K562 (cell line): ENCODE results near the gene ICAM1. TPM values are rescaled to one million over a fixed set of nuclear protein-coding genes. Genes with fewer than 3 reads are reported as not detected.

Experiments used
- CBFA2T3 ChIP-seq: fragments of 450-650 bp; IDR thresholded peaks from 2 replicates; pipeline ENCODE4 v1.6.1; 2017
- FOXA3 ChIP-seq, 2 experiments: fragments of 450-650 bp in 1 of 2; sonication (generic) in 1 of 2; formaldehyde crosslinking; IDR thresholded peaks in 1 of 2; conservative IDR thresholded peaks in 1 of 2; 2 replicates each; pipeline versions ENCODE4 v1.4.0 to v1.8.0; 2020 to 2022; ENCODE audit warnings: mild to moderate bottlenecking in 2 of 2, missing genetic modification reagents in 1 of 2
- GTF2E2 ChIP-seq: fragments of 200-800 bp; sonication (Bioruptor generic); IDR thresholded peaks from 2 replicates; pipeline ENCODE4 v1.6.1; 2016; ENCODE audit warnings: missing genetic modification characterization, missing compliant biosample characterization
- KDM4B ChIP-seq, 2 experiments: fragments of 450-650 bp in 1 of 2; sonication (generic) in 1 of 2; IDR thresholded peaks; 2 replicates each; pipeline ENCODE4 v1.6.1; 2016 to 2017; ENCODE audit warnings: borderline replicate concordance in 2 of 2, antibody characterized with exemption in 1 of 2, low read depth in 1 of 2, mild to moderate bottlenecking in 1 of 2
- MXI1 ChIP-seq: IDR thresholded peaks from 2 replicates; pipeline ENCODE4 v1.6.1; 2011; ENCODE audit warnings: low read depth, mild to moderate bottlenecking, improper control_type of control experiment, low read length
- NR1H2 ChIP-seq: sonication (generic); formaldehyde crosslinking; IDR thresholded peaks from 2 replicates; pipeline ENCODE4 v1.4.0; 2020; ENCODE audit warnings: mild to moderate bottlenecking, missing genetic modification reagents
- SIX5 ChIP-seq, 2 experiments: IDR thresholded peaks; 2 replicates each; pipeline ENCODE4 v1.6.1; 2011; ENCODE audit warnings: low read length in 2 of 2, borderline replicate concordance in 1 of 2, low read depth in 1 of 2, mild to moderate bottlenecking in 1 of 2, moderate library complexity in 1 of 2; ENCODE audit not compliant: insufficient read depth in 1 of 2
- ZFP1 ChIP-seq: fragments of 450-650 bp; formaldehyde crosslinking; IDR thresholded peaks from 2 replicates; pipeline ENCODE4 v1.4.0; 2020; ENCODE audit warnings: mild to moderate bottlenecking, mixed read lengths
- ZNF282 ChIP-seq: sonication (generic); formaldehyde crosslinking; IDR thresholded peaks from 2 replicates; pipeline ENCODE4 v1.8.1; 2023; ENCODE audit warnings: missing genetic modification reagents
- polyA plus RNA-seq, 8 experiments: library from polyadenylated mRNA; depleted of rRNA in 4 of 8; stranded (reverse) in 5 of 8; unstranded in 3 of 8; fragments of >200 nt; fragmentation: Nextera tagmentation in 2 of 8; fragmentation: Illumina TruSeq in 1 of 8; extraction: Ambion mirVana in 2 of 8; extraction: Trizol in 1 of 8; gene quantifications; 2 replicates each; pipeline versions ENCODE4 v1.2.1 to v1.2.3, GENCODE V29; 2011 to 2014; ENCODE audit warnings: inconsistent platforms in 1 of 8, missing spikeins in 1 of 8
- total RNA-seq, 7 experiments: library from RNA; depleted of rRNA in 6 of 7; stranded (reverse); fragments of >200 nt in 6 of 7; fragmentation: Illumina TruSeq in 2 of 7; extraction: Trizol in 2 of 7; gene quantifications; 2 replicates each; pipeline versions ENCODE4 v1.2.1 to v1.2.3, GENCODE V29; 2011 to 2021; ENCODE audit warnings: low replicate concordance in 1 of 7
- TF ChIP-seq, protein P1 (sequence below), 2 experiments: fragments of 450-650 bp; IDR thresholded peaks; 2 replicates each; pipeline ENCODE4 v1.6.1; 2016; ENCODE audit warnings: mild to moderate bottlenecking in 2 of 2, borderline replicate concordance in 1 of 2, low read depth in 1 of 2, moderate library complexity in 1 of 2
- TF ChIP-seq, protein P2 (sequence below): fragments of 450-650 bp; conservative IDR thresholded peaks from 2 replicates; pipeline ENCODE4 v1.6.1; 2016; ENCODE audit warnings: missing genetic modification characterization, low read depth, mild to moderate bottlenecking, control low read depth, missing compliant biosample characterization
- TF ChIP-seq, protein P3 (sequence below): sonication (generic); formaldehyde crosslinking; IDR thresholded peaks from 2 replicates; pipeline ENCODE4 v1.8.0; 2022; ENCODE audit warnings: mild to moderate bottlenecking, missing genetic modification reagents
- TF ChIP-seq, protein P4 (sequence below): IDR thresholded peaks from 3 replicates; pipeline ENCODE4 v1.6.1; 2011; ENCODE audit warnings: borderline replicate concordance, mild to moderate bottlenecking; ENCODE audit not compliant: insufficient read length, insufficient read depth

ICAM1 gene
- total and polyA plus RNA-seq, 9 of the 15 experiments (the other 6 are each of a cell fraction or from before 2014, with no cell fraction given) = 2.3 to 24.4 (median 13.4) TPM

DNA sequence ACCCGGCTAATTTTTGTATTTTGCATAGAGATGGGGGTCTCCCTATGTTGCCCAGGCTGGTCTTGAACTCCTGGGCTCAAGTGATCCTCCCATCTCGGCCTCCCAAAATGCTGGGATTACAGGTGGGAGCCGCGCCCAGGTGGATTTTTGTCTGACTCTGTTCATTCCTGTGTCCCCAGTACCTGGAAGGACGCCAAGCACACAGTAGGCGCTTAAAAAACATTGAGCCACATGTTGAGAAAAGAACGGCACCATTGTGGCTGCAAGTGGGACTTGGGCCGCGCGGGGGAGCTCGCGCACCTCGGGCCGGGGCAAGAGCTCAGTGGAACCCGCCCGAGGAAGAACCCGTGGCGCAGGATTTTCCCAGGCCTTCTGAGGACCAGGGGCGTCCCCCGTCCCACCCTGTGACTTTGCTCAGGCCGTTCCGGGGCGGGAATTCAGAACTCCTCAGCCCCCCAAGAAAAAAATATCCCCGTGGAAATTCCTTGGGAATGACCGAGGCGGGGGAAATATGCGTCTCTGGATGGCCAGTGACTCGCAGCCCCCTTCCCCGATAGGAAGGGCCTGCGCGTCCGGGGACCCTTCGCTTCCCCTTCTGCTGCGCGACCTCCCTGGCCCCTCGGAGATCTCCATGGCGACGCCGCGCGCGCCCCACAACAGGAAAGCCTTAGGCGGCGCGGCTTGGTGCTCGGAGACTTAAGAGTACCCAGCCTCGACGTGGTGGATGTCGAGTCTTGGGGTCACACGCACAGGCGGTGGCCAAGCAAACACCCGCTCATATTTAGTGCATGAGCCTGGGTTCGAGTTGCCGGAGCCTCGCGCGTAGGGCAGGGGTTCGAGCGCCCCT, 1.4 kb upstream of the ICAM1 start (continued):
- TF ChIP-seq, protein P1, sequence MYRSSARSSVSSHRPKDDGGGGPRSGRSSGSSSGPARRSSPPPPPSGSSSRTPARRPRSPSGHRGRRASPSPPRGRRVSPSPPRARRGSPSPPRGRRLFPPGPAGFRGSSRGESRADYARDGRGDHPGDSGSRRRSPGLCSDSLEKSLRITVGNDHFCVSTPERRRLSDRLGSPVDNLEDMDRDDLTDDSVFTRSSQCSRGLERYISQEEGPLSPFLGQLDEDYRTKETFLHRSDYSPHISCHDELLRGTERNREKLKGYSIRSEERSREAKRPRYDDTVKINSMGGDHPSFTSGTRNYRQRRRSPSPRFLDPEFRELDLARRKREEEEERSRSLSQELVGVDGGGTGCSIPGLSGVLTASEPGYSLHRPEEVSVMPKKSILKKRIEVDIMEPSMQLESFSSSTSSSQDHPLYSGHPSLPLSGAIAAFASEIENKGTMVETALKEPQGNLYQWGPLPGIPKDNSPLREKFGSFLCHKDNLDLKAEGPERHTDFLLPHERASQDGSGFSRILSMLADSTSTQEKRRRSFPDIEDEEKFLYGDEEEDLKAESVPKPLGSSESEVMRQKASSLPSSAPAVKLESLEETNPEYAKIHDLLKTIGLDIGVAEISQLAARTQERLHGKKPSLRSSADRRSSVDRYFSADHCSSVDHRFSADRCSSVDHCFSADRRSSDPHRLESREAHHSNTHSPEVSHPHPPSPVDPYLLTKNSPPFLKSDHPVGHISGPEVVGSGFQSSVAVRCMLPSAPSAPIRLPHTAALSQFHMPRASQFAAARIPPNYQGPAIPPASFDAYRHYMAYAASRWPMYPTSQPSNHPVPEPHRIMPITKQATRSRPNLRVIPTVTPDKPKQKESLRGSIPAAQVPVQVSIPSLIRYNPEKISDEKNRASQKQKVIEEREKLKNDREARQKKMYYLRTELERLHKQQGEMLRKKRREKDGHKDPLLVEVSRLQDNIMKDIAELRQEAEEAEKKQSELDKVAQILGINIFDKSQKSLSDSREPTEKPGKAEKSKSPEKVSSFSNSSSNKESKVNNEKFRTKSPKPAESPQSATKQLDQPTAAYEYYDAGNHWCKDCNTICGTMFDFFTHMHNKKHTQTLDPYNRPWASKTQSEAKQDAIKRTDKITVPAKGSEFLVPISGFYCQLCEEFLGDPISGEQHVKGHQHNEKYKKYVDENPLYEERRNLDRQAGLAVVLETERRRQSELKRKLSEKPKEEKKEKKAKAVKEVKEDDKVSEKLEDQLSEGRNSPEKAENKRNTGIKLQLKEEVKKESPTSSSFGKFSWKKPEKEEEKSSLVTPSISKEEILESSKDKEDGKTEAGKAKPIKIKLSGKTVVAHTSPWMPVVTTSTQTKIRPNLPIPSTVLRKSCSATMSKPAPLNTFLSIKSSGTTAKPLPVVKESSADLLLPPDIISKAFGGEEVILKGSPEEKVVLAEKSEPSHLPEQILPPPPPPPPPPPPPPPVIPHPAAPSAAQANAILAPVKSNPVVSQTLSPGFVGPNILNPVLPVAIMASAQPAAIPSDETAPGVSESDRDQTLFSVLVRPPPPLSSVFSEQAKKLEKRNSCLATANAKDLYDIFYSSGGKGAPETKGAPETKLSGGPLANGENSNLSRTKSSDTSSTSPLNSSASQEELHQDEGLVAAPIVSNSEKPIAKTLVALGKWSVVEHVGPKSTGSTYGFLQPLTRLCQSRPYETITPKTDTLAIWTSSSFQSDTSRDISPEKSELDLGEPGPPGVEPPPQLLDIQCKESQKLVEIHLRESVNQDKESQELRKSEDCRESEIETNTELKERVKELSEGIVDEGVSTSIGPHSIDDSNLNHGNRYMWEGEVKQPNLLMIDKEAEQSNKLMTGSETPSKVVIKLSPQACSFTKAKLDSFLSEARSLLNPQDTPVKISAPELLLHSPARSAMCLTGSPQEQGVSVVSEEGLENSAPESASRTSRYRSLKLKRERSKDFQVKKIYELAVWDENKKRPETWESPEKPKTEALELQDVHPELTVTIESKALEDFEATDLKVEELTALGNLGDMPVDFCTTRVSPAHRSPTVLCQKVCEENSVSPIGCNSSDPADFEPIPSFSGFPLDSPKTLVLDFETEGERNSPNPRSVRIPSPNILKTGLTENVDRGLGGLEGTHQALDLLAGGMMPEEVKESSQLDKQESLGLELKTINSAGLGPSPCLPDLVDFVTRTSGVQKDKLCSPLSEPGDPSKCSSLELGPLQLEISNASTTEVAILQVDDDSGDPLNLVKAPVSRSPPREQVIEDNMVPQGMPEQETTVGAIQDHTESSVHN (IDR thresholded peaks at IDR 0.05; ENCODE audit: borderline replicate concordance in 1 of 2, low read depth in 1 of 2) = no peak
- TF ChIP-seq ZNF282 (CRISPR knock-in tag) = no peak
- no peak for TF ChIP-seq CBFA2T3
- TF ChIP-seq, protein P2, sequence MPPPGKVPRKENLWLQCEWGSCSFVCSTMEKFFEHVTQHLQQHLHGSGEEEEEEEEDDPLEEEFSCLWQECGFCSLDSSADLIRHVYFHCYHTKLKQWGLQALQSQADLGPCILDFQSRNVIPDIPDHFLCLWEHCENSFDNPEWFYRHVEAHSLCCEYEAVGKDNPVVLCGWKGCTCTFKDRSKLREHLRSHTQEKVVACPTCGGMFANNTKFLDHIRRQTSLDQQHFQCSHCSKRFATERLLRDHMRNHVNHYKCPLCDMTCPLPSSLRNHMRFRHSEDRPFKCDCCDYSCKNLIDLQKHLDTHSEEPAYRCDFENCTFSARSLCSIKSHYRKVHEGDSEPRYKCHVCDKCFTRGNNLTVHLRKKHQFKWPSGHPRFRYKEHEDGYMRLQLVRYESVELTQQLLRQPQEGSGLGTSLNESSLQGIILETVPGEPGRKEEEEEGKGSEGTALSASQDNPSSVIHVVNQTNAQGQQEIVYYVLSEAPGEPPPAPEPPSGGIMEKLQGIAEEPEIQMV (tag) = no peak
- TF ChIP-seq FOXA3 (CRISPR knock-in tag; conservative IDR thresholded peaks at IDR 0.05 in 1 of 2, IDR thresholded peaks at IDR 0.05 in 1 of 2) = no peak
- no peak for TF ChIP-seq MXI1
- TF ChIP-seq KDM4B (IDR thresholded peaks at IDR 0.05; ENCODE audit: borderline replicate concordance in 2 of 2, low read depth in 1 of 2) = no peak
- no peak for TF ChIP-seq GTF2E2 (tag)
- TF ChIP-seq, protein P3, sequence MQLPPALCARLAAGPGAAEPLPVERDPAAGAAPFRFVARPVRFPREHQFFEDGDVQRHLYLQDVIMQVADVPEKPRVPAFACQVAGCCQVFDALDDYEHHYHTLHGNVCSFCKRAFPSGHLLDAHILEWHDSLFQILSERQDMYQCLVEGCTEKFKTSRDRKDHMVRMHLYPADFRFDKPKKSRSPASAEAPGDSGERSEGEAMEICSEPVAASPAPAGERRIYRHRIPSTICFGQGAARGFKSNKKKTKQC (CRISPR knock-in tag) = no peak; the same call in 1 of the 2 replicates
- TF ChIP-seq NR1H2 (CRISPR knock-in tag) = no peak
- no peak for TF ChIP-seq ZFP1 (CRISPR knock-in tag)
- TF ChIP-seq, protein P4, sequence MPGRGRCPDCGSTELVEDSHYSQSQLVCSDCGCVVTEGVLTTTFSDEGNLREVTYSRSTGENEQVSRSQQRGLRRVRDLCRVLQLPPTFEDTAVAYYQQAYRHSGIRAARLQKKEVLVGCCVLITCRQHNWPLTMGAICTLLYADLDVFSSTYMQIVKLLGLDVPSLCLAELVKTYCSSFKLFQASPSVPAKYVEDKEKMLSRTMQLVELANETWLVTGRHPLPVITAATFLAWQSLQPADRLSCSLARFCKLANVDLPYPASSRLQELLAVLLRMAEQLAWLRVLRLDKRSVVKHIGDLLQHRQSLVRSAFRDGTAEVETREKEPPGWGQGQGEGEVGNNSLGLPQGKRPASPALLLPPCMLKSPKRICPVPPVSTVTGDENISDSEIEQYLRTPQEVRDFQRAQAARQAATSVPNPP = no peak
- no peak for TF ChIP-seq SIX5 (IDR thresholded peaks at IDR 0.05; ENCODE audit: borderline replicate concordance in 1 of 2, insufficient read depth in 1 of 2, low read depth in 1 of 2, low read length in 2 of 2)
